BLaER1 (cell line): ENCODE measurements around the gene VDAC2.

Source experiments
- H3K27ac ChIP-seq: shearing (Covaris generic); formaldehyde crosslinking; 2 replicates; pipeline ENCODE4 v1.8.1; 2022
- H3K27me3 ChIP-seq: shearing (Covaris generic); formaldehyde crosslinking; 2 replicates; pipeline ENCODE4 v1.8.1; 2022
- H3K36me3 ChIP-seq: shearing (Covaris generic); formaldehyde crosslinking; 2 replicates; pipeline ENCODE4 v1.8.1; 2022
- H3K4me1 ChIP-seq: shearing (Covaris generic); formaldehyde crosslinking; 2 replicates; pipeline ENCODE4 v1.8.1; 2022
- H3K4me2 ChIP-seq: shearing (Covaris generic); formaldehyde crosslinking; 2 replicates; pipeline ENCODE4 v1.8.1; 2022
- H3K4me3 ChIP-seq: shearing (Covaris generic); formaldehyde crosslinking; 2 replicates; pipeline ENCODE4 v1.8.1; 2022
- H3K9ac ChIP-seq: shearing (Covaris generic); formaldehyde crosslinking; 2 replicates; pipeline ENCODE4 v1.8.1; 2022
- H3K9me3 ChIP-seq: shearing (Covaris generic); formaldehyde crosslinking; 2 replicates; pipeline ENCODE4 v1.8.1; 2022
- H4K20me1 ChIP-seq: shearing (Covaris generic); formaldehyde crosslinking; 2 replicates; pipeline ENCODE4 v1.8.1; 2022
- Cebpa-rat ChIP-seq: shearing (Covaris generic); IDR thresholded peaks from 2 replicates; pipeline ENCODE4 v1.8.1; 2022

The VDAC2 gene, protein sequence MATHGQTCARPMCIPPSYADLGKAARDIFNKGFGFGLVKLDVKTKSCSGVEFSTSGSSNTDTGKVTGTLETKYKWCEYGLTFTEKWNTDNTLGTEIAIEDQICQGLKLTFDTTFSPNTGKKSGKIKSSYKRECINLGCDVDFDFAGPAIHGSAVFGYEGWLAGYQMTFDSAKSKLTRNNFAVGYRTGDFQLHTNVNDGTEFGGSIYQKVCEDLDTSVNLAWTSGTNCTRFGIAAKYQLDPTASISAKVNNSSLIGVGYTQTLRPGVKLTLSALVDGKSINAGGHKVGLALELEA

DNA sequence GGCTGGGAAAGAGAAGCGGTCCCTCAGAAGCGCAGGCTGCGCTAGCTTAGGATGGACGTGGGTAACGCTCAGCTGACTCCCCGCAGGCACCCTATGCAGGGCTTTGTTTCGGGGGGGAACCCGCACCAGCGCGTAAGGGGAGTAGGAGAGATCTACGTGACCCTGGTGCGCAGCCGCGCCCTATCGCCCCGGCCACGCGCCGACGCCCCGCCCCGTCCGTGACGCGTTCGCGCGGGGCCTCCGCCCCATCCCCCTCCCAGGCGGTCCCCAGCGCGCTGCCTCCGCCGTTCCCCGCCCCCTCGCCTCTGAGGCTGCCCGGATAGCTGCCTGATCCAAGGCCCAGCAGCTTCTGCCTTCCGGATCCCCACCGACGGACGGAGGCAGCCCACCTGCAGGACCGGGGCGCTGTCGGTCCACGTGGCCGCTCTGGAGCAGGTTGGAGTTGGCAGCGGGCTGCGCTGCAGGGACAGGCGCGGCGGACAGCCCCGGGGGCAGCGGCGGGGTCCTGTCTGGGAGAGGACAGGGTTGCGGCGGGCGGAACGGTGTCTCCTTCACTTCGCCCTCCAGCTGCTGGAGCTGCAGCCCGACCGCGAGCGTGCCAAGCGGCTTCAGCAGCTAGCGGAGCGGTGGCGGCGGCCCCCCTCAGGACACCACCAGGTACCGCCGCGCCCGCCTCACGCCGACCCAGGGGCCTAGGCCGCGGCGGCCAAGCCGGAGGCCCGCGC is at the start of gene VDAC2:
Gene VDAC2, plus strand, starts transcription at position 515 of the 725 bp plus-strand sequence. CDS start 363 bp downstream, outside the sequence.
- Histone ChIP-seq H3K4me1 (peaks cover 24% of the 10 kb centered on the region), H3K4me2 (peak within 1 kb of the TSS; percentile 88), H3K27me3 (no peaks in the 10 kb centered on the region), H3K4me3 (peak within 1 kb of the TSS; percentile 97), H4K20me1 (peaks cover 45% of the 10 kb centered on the region), H3K9ac (peak within 1 kb of the TSS; percentile 99), H3K9me3 (no peaks in the 10 kb centered on the region), H3K36me3 (peaks cover 35% of the 10 kb centered on the region), H3K27ac (peak within 1 kb of the TSS; percentile 100)
- no peak for TF ChIP-seq Cebpa-rat

DNA sequence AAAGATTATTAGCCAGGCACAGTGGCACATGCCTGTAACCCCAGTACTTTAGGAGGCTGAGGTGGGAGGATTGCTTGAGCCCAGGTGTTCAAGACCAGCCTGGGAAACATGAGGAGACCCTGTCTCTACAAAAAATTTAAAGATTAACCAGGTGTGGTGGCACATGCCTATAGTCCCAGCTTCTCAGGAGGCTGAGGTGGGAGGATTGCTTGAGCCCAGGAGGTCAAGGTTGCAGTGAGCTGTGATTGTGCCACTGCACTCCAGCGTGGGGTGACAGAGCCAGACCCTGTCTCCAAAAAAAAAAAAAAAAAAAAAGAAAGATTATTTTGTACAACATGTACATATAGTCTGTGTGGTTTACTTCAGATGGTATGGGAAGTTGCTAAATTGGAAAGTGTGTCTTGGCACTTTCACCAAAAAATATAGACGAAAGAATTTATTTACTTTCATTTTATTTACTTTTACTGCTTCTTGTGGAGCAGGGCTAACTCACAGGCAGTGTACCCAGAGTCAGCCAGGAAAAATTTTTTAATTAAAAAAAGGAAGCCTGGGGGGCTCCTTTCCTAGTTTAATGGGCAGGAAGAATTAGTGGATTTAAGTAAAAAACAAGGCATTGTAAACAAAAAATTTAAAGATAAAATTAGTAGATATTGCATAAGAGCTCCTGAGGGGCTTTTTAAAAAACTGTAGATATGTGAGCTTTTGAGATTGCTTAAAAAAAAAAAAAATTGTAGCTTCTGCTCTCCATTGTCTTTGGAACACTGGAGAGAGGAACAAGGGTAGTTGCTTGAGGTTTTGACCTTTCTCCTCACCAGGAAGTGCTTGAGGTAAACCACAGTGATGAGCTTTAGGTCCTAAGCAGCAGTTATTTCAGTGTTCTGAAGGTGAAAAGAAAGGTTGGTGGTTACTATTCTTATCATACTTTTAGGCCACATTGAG is 44.6 kb upstream of the VDAC2 start:
- TF ChIP-seq Cebpa-rat = no peak
- no peak overlapping the region for H3K4me3 ChIP-seq
- H3K36me3 ChIP-seq = peaks cover 62% of the 10 kb centered on the region
- no peak overlapping the region for H3K27ac ChIP-seq
- peaks cover 70% of the 10 kb centered on the region for H4K20me1 ChIP-seq
- H3K27me3 ChIP-seq = no peaks in the 10 kb centered on the region
- no peak overlapping the region for H3K9ac ChIP-seq
- no peaks in the 10 kb centered on the region for H3K9me3 ChIP-seq
- H3K4me1 ChIP-seq = peaks cover 37% of the 10 kb centered on the region
- H3K4me2 ChIP-seq = peak overlapping the region; percentile 58

DNA sequence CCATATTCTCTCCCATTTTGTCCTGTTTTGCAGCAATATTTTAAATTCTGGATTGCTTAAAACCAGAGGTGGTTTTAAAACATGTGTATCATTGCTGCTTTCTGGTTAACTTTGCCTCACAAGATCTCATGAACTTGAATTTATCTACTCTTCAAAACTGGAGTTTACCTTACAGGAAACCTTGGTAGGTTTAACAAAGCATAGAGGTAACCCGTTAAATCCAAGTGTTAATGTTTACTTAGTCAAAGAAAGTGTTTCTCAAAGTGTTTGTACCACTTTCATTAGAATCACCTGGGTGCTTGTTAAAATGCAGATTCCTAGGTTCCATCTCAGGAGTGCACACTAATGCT is 44.0 kb upstream of the VDAC2 start:
- no peak overlapping the region for H3K27ac ChIP-seq
- peaks cover 37% of the 10 kb centered on the region for H3K4me1 ChIP-seq
- H3K27me3 ChIP-seq = no peaks in the 10 kb centered on the region

DNA sequence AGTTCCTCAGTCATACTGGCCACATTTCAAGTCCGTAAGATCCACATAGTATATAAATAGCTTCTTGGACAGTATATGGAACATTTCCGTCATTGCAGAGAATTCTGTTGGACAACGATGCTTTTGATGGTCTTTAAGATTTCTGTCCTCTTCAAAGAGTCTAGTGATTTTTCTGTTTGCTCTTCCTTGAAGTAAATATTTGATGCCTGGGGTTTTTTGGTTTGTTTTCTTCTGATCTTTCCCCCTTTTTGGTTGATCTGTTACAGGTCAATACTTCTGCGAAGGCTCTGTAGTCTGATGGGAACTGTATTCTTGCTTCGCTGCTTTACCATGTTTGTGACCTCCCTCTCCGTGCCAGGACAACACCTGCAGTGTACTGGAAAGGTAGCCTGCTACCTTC is 42.3 kb upstream of the VDAC2 start:
- Histone ChIP-seq H4K20me1 (peaks cover 47% of the 10 kb centered on the region), H3K36me3 (peaks cover 73% of the 10 kb centered on the region), H3K4me1 (peaks cover 35% of the 10 kb centered on the region), H3K27ac (no peak overlapping the region), H3K9ac (no peak overlapping the region), H3K9me3 (no peaks in the 10 kb centered on the region), H3K4me2 (no peak overlapping the region), H3K4me3 (no peak overlapping the region), H3K27me3 (no peaks in the 10 kb centered on the region)
- no peak for TF ChIP-seq Cebpa-rat

More for the DNA sequence above, 44.0 kb upstream of the VDAC2 start:
- Histone ChIP-seq H3K4me3 (no peak overlapping the region), H4K20me1 (peaks cover 64% of the 10 kb centered on the region), H3K9me3 (no peaks in the 10 kb centered on the region), H3K9ac (no peak overlapping the region), H3K4me2 (peak overlapping the region; percentile 58), H3K36me3 (peaks cover 68% of the 10 kb centered on the region)
- no peak for TF ChIP-seq Cebpa-rat

DNA sequence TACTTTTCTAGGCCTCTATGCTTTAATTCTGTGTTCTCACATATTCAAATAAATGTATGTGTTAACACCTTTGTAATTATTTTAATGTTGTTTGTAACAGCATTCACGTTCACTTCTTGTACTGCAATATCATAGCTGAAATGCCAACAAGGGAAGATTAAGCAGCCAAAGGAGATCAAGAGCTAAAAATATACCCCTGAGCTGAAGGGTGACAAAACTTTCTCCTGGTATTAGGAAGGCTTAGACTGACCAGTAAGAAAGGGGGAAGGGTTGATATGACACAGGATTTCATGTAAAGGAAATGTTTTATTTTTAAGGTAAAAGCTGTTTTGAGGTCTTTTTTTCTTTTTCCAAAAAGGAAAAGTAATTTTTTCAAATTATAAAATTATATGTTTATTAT is 40.4 kb upstream of the VDAC2 start:
- Histone ChIP-seq H3K36me3 (peaks cover 71% of the 10 kb centered on the region), H3K9ac (no peak overlapping the region), H3K4me3 (no peak overlapping the region), H3K27ac (no peak overlapping the region), H3K4me2 (no peak overlapping the region), H3K27me3 (no peaks in the 10 kb centered on the region), H3K4me1 (peaks cover 18% of the 10 kb centered on the region), H3K9me3 (no peaks in the 10 kb centered on the region), H4K20me1 (peaks cover 28% of the 10 kb centered on the region)
- TF ChIP-seq Cebpa-rat = no peak

DNA sequence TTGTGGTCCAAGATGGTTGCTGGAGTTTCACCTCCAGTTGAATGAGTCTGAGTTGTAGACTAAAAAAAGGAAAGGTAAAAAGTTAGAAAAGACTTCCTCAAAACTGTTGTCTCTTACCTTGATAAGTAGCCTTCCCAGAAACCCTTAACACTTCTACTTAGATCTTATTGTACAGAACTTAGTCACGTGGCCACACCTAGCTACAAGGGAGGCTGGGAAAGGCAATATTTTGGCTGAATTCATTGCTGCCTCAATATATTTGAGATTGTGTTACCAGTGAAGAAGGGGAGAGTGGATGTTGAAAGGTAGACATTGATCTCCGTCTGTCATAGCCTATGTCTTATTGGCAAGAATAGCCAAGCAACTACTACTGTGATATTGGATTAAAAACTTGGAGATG is 35.5 kb upstream of the VDAC2 start:
- Histone ChIP-seq H3K9ac (no peak overlapping the region), H3K27ac (no peak overlapping the region), H3K9me3 (no peaks in the 10 kb centered on the region), H3K27me3 (no peaks in the 10 kb centered on the region), H4K20me1 (peaks cover 10% of the 10 kb centered on the region; the same call in 1 of the 2 replicates), H3K36me3 (peaks cover 83% of the 10 kb centered on the region), H3K4me2 (no peak overlapping the region), H3K4me3 (no peak overlapping the region), H3K4me1 (no peaks in the 10 kb centered on the region)
- TF ChIP-seq Cebpa-rat = no peak

DNA sequence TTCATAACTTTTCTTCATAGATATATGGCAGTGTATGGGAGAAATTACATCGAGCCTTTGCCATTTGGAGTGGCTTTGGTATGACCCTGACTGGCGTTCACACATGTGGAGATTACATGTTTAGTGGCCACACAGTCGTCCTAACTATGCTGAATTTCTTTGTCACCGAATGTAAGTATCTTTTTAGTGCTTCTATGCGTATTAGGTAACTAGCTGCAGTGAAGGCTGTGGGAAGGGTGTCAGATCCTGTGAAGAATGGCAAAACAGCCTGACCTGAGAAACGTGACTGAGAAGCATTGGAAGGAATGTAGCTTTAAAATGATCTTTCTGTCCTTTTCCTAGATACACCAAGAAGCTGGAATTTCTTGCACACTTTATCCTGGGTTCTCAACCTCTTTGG is 34.5 kb upstream of the VDAC2 start:
- Histone ChIP-seq H3K9ac (no peak overlapping the region), H3K27me3 (no peaks in the 10 kb centered on the region), H4K20me1 (peaks cover 10% of the 10 kb centered on the region; the same call in 1 of the 2 replicates), H3K4me3 (no peak overlapping the region), H3K9me3 (no peaks in the 10 kb centered on the region), H3K36me3 (peaks cover 84% of the 10 kb centered on the region), H3K4me1 (no peaks in the 10 kb centered on the region), H3K27ac (no peak overlapping the region), H3K4me2 (no peak overlapping the region)
- no peak for TF ChIP-seq Cebpa-rat

DNA sequence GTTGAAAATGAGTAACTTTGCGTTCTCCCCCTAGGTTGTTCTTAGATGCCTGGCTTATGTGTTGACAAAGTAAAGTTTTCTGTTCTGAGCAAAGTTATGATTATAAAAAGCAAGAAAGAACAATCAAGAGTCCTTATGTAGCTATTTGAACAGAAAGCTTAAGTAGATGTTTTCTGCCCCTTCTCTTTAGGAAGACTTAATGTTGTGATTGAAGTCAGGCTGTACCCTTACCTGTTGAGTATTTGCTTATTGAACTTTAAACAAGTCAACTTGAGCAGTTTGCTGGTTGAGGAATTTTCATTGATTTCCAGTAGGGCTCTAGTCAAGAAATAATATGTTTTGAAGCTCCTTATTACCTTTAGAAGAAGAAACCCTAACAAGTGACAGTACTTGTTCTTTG is 33.9 kb upstream of the VDAC2 start:
- no peak for TF ChIP-seq Cebpa-rat
- no peak overlapping the region for H3K4me3 ChIP-seq
- H4K20me1 ChIP-seq = peaks cover 10% of the 10 kb centered on the region; the same call in 1 of the 2 replicates
- no peak overlapping the region for H3K4me2 ChIP-seq
- H3K27ac ChIP-seq = no peak overlapping the region
- H3K27me3 ChIP-seq = no peaks in the 10 kb centered on the region
- no peaks in the 10 kb centered on the region for H3K9me3 ChIP-seq
- H3K9ac ChIP-seq = no peak overlapping the region
- peaks cover 82% of the 10 kb centered on the region for H3K36me3 ChIP-seq
- no peaks in the 10 kb centered on the region for H3K4me1 ChIP-seq

DNA sequence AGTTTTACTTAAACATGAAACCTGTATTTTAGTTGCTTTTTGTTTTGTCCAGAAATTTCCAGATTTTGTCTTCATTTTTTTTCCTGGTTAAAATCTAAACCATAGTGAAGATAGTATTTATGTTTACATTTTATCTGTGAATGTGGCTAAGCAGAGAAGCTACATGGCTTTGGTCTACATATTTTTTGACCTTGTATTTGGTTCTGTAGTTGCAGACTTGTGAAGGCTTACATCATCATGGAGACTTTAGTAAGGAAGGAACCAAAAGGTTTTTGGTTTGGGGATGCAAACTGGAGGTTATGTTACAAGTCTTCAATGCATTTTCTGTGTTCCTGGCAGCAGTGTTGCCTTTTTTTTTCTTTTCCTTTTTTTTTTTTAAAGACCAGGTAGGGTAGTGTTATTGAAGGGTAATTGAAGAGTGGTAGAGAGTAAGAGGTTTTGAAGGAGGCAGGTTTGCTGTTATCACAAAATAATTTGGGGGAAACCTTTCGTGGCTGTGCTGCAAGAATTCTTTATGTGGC is 30.9 kb upstream of the VDAC2 start:
- H3K27ac ChIP-seq = no peak overlapping the region
- no peak overlapping the region for H3K9ac ChIP-seq
- no peaks in the 10 kb centered on the region for H3K4me1 ChIP-seq
- peaks cover 79% of the 10 kb centered on the region for H3K36me3 ChIP-seq
- H3K9me3 ChIP-seq = no peaks in the 10 kb centered on the region
- H3K27me3 ChIP-seq = no peaks in the 10 kb centered on the region
- no peak overlapping the region for H3K4me3 ChIP-seq
- H4K20me1 ChIP-seq = peaks cover 10% of the 10 kb centered on the region; the same call in 1 of the 2 replicates
- no peak for TF ChIP-seq Cebpa-rat
- no peak overlapping the region for H3K4me2 ChIP-seq
